ENCODE results near the gene WDPCP. TPM values are rescaled to one million over a fixed set of nuclear protein-coding genes. Genes with fewer than 3 reads are reported as not detected.
"Not testable (repeated sequence)": the region's sequence is repeated elsewhere in the genome, so short reads cannot be mapped to it uniquely, and the experiment has no call there.

WDPCP gene
- polyA plus RNA-seq, 4 donors, result 1.1 to 4.0 (median 1.5) TPM

DNA sequence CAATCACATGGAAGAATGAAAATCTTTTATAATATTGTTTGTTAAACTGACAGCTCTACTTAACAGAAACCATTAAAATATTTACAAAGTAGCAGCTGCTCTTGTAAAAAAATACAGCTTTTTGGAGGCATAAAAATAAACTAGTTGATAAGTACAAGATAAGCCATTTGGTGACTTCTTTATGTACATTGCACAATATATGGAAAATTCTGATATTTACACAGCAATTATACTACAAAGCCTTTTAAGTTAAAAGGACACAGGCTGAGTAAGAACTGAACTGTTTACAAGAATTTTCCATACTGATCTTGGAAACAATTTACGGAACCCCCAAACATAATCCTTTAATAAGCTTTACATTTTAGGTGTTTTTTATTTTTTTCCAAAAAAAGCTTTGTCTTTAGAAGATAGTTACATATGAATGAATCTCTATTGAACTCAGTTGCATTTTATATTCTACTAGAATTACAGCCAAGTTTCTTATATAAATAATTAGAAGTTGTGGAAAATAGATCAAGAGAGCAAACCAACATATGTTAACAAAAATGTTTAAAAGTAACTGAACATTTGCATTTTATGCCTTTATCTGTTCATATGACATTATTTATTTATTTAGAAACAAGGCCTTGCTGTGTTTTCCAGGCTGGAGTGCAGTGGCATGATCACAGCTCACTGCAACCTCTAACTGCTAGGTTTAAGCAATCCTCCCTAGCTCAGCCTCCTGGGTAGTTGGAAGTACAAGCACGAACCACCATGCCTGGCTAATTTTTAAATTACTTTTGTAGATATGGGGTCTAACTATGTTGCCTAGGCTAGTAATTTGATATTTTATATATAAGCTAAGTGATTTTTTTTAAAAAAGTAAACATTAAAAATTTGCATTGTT, 395.1 kb downstream of the WDPCP start:
- FAIRE-seq (no peak), DNase-seq (no peak)
- peaks cover 0 to 12% of the 10 kb centered on the region in 2 donors for H3K9me3 ChIP-seq (ENCODE audit: control insufficient read depth in 2 of 2, insufficient read depth in 1 of 2, low read depth in 1 of 2, low read length in 1 of 2)
- 67 to 79% (median 72%) methylated on average over 2 of the region's 2 CpGs for WGBS, 3 donors
- H3K27ac ChIP-seq (ENCODE audit: low read depth in 1 of 3, low read length in 2 of 3), result no peak overlapping the region
- no peaks in the 10 kb centered on the region for H3K4me1 ChIP-seq (ENCODE audit: control insufficient read depth in 3 of 3, insufficient read depth in 2 of 3, low read depth in 1 of 3, low read length in 2 of 3)
- no peaks in the 10 kb centered on the region for H3K36me3 ChIP-seq (ENCODE audit: control insufficient read depth in 3 of 3, insufficient read depth in 2 of 3, low read depth in 1 of 3, low read length in 3 of 3)
- no peak overlapping the region for H3K4me3 ChIP-seq (ENCODE audit: low read depth in 1 of 3, low read length in 3 of 3)
- no peaks in the 10 kb centered on the region for H3K27me3 ChIP-seq (ENCODE audit: control insufficient read depth in 3 of 3, insufficient read depth in 3 of 3, low read length in 3 of 3)

DNA sequence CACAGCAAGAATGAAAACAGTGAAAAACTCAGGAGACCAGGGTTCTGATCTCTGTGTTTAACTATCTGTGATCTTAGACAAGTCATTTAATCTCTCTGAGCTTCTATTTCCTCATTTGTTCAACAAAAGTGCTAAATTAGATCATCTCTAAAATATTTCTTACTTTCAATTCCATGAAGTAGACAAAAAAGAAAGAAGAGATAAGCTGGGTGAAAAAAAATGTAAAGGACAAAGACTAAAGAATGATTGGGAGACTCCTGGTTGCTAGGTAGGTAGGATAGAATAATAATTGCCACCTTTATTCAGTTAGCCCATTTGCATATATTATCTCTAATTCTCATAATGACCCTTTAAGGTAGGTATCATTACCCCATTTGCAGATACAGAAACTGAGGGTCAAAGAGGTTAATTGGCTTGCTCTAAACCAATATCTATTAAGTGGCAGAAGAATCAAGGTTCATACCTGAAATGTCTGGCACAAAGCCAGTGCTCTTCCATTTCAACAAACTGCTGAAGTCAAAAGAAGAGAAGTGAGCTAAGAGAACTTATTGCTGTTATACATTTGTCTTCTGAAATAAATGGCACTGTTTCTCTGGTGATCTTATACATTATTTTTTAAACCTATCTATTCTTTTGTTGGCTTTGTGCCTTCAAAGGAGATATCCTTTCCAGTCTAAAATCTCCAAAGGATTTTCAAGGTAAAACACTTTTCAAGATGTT, 395.9 kb downstream of the WDPCP start:
- FAIRE-seq (no peak), DNase-seq (peak; percentile 2 to 5)
- Histone ChIP-seq H3K27me3 (ENCODE audit: control insufficient read depth in 3 of 3, insufficient read depth in 3 of 3, low read length in 3 of 3) (no peaks in the 10 kb centered on the region), H3K27ac (ENCODE audit: low read depth in 1 of 3, low read length in 2 of 3) (no peak overlapping the region), H3K4me1 (ENCODE audit: control insufficient read depth in 3 of 3, insufficient read depth in 2 of 3, low read depth in 1 of 3, low read length in 2 of 3) (no peaks in the 10 kb centered on the region), H3K36me3 (ENCODE audit: control insufficient read depth in 3 of 3, insufficient read depth in 2 of 3, low read depth in 1 of 3, low read length in 3 of 3) (no peaks in the 10 kb centered on the region), H3K9me3 (ENCODE audit: control insufficient read depth in 2 of 2, insufficient read depth in 1 of 2, low read depth in 1 of 2, low read length in 1 of 2) (peaks cover 0 to 12% of the 10 kb centered on the region in 2 donors), H3K4me3 (ENCODE audit: low read depth in 1 of 3, low read length in 3 of 3) (no peak overlapping the region)

GRCh38 chr2:63189026-63189425, 399.3 kb downstream of the WDPCP start:
- no peaks in the 10 kb centered on the region for H3K27me3 ChIP-seq (ENCODE audit: control insufficient read depth in 3 of 3, insufficient read depth in 3 of 3, low read length in 3 of 3)
- H3K9me3 ChIP-seq (ENCODE audit: control insufficient read depth in 2 of 2, insufficient read depth in 1 of 2, low read depth in 1 of 2, low read length in 1 of 2), result peaks cover 0 to 24% of the 10 kb centered on the region in 2 donors
- no peak overlapping the region for H3K4me3 ChIP-seq (ENCODE audit: low read depth in 1 of 3, low read length in 3 of 3)
- FAIRE-seq (no peak), DNase-seq (peak in 1 of 2 donors; percentile 37)
- H3K4me1 ChIP-seq (ENCODE audit: control insufficient read depth in 3 of 3, insufficient read depth in 2 of 3, low read depth in 1 of 3, low read length in 2 of 3), result no peaks in the 10 kb centered on the region
- 31 to 49% (median 36%) methylated on average over 4 of the region's 4 CpGs for WGBS, 3 donors
- H3K36me3 ChIP-seq (ENCODE audit: control insufficient read depth in 3 of 3, insufficient read depth in 2 of 3, low read depth in 1 of 3, low read length in 3 of 3), result no peaks in the 10 kb centered on the region
- H3K27ac ChIP-seq (ENCODE audit: low read depth in 1 of 3, low read length in 2 of 3), result no peak overlapping the region

DNA sequence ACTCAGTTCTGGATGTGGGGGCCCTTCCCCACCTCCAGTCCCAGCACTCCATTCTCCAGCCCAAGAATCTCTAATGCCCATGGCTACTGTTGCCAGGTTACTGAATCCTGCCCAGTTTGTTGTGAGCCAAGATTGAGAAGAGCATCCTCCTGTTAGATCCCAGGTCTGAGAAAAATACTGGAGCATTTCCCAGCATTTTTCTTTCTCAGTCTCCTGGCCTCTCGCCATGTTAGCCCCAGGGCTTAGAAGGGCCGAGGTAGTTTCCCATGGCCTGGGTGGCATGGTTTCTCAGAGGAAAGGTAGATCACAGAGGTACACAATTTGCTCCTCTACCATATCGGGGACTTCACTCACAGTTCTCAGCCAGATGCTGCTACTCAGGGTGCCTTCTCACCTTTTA, 401.9 kb downstream of the WDPCP start:
- Histone ChIP-seq H3K4me1 (ENCODE audit: control insufficient read depth in 3 of 3, insufficient read depth in 2 of 3, low read depth in 1 of 3, low read length in 2 of 3) (no peaks in the 10 kb centered on the region), H3K4me3 (ENCODE audit: low read depth in 1 of 3, low read length in 3 of 3) (no peak overlapping the region), H3K27ac (ENCODE audit: low read depth in 1 of 3, low read length in 2 of 3) (no peak overlapping the region), H3K9me3 (ENCODE audit: control insufficient read depth in 2 of 2, insufficient read depth in 1 of 2, low read depth in 1 of 2, low read length in 1 of 2) (peaks cover 0 to 24% of the 10 kb centered on the region in 2 donors), H3K36me3 (ENCODE audit: control insufficient read depth in 3 of 3, insufficient read depth in 2 of 3, low read depth in 1 of 3, low read length in 3 of 3) (no peaks in the 10 kb centered on the region), H3K27me3 (ENCODE audit: control insufficient read depth in 3 of 3, insufficient read depth in 3 of 3, low read length in 3 of 3) (no peaks in the 10 kb centered on the region)
- DNase-seq, result no peak
- no peak for FAIRE-seq
- WGBS, 3 donors, result 88 to 94% (median 94%) methylated on average over 3 of the region's 3 CpGs

- DNase-seq (no peak), FAIRE-seq (no peak)
- 42 to 49% (median 45%) methylated on average over 1 of the region's 1 CpG for WGBS, 3 donors
- no peaks in the 10 kb centered on the region for H3K4me1 ChIP-seq (ENCODE audit: control insufficient read depth in 3 of 3, insufficient read depth in 2 of 3, low read depth in 1 of 3, low read length in 2 of 3)
- peaks cover 0 to 6% of the 10 kb centered on the region in 2 donors for H3K9me3 ChIP-seq (ENCODE audit: control insufficient read depth in 2 of 2, insufficient read depth in 1 of 2, low read depth in 1 of 2, low read length in 1 of 2)
- no peak overlapping the region for H3K4me3 ChIP-seq (ENCODE audit: low read depth in 1 of 3, low read length in 3 of 3)
- H3K27ac ChIP-seq (ENCODE audit: low read depth in 1 of 3, low read length in 2 of 3), result no peak overlapping the region
- H3K27me3 ChIP-seq (ENCODE audit: control insufficient read depth in 3 of 3, insufficient read depth in 3 of 3, low read length in 3 of 3), result no peaks in the 10 kb centered on the region
- H3K36me3 ChIP-seq (ENCODE audit: control insufficient read depth in 3 of 3, insufficient read depth in 2 of 3, low read depth in 1 of 3, low read length in 3 of 3), result no peaks in the 10 kb centered on the region
Measured at GRCh38 chr2:63163161-63163820, 425.0 kb downstream of the WDPCP start.

GRCh38 chr2:63159262-63159661, 429.0 kb downstream of the WDPCP start:
- FAIRE-seq, result no peak

GRCh38 chr2:63136683-63137082, 451.6 kb downstream of the WDPCP start:
- not testable (repeated sequence) for H3K4me1 ChIP-seq (ENCODE audit: control insufficient read depth in 3 of 3, insufficient read depth in 2 of 3, low read depth in 1 of 3, low read length in 2 of 3); H3K4me3 ChIP-seq (ENCODE audit: low read depth in 1 of 3, low read length in 3 of 3); H3K27me3 ChIP-seq (ENCODE audit: control insufficient read depth in 3 of 3, insufficient read depth in 3 of 3, low read length in 3 of 3); DNase-seq; FAIRE-seq; H3K36me3 ChIP-seq (ENCODE audit: control insufficient read depth in 3 of 3, insufficient read depth in 2 of 3, low read depth in 1 of 3, low read length in 3 of 3); H3K27ac ChIP-seq (ENCODE audit: low read depth in 1 of 3, low read length in 2 of 3)
- peaks cover 0 to 19% of the 10 kb centered on the region in 2 donors for H3K9me3 ChIP-seq (ENCODE audit: control insufficient read depth in 2 of 2, insufficient read depth in 1 of 2, low read depth in 1 of 2, low read length in 1 of 2)

More at GRCh38 chr2:63159262-63159661, 429.0 kb downstream of the WDPCP start:
- H3K27me3 ChIP-seq (ENCODE audit: control insufficient read depth in 3 of 3, insufficient read depth in 3 of 3, low read length in 3 of 3), result no peaks in the 10 kb centered on the region
- peaks cover 0 to under 1% of the 10 kb centered on the region in 2 donors for H3K9me3 ChIP-seq (ENCODE audit: control insufficient read depth in 2 of 2, insufficient read depth in 1 of 2, low read depth in 1 of 2, low read length in 1 of 2)
- H3K27ac ChIP-seq (ENCODE audit: low read depth in 1 of 3, low read length in 2 of 3), result no peak overlapping the region
- WGBS, 3 donors, result 95 to 100% (median 95%) methylated on average over 1 of the region's 1 CpG
- no peak overlapping the region for H3K4me3 ChIP-seq (ENCODE audit: low read depth in 1 of 3, low read length in 3 of 3)
- H3K36me3 ChIP-seq (ENCODE audit: control insufficient read depth in 3 of 3, insufficient read depth in 2 of 3, low read depth in 1 of 3, low read length in 3 of 3), result no peaks in the 10 kb centered on the region
- no peak for DNase-seq
- H3K4me1 ChIP-seq (ENCODE audit: control insufficient read depth in 3 of 3, insufficient read depth in 2 of 3, low read depth in 1 of 3, low read length in 2 of 3), result no peaks in the 10 kb centered on the region

DNA sequence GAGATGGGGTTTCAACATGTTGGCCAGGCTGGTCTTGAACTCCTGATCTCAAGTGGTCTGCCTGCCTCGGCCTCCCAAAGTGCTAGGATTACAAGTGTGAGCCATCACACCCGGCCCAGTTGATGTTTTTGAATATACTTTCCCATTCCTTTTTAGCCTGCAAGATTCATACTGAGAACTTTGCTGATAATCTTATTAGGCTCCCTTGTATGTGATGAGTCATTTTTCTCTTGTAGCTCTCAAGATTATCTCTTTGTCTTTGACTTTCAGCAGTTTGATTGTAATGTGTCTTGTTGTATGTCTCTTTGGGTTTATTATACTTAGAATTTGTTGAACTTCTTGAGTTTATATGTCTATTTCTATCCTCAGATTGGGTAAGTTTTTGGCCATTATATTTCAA, 456.3 kb downstream of the WDPCP start:
- Histone ChIP-seq H3K4me1 (ENCODE audit: control insufficient read depth in 3 of 3, insufficient read depth in 2 of 3, low read depth in 1 of 3, low read length in 2 of 3) (no peaks in the 10 kb centered on the region), H3K4me3 (ENCODE audit: low read depth in 1 of 3, low read length in 3 of 3) (no peak overlapping the region), H3K27me3 (ENCODE audit: control insufficient read depth in 3 of 3, insufficient read depth in 3 of 3, low read length in 3 of 3) (no peaks in the 10 kb centered on the region), H3K9me3 (ENCODE audit: control insufficient read depth in 2 of 2, insufficient read depth in 1 of 2, low read depth in 1 of 2, low read length in 1 of 2) (peaks cover 0 to 15% of the 10 kb centered on the region in 2 donors), H3K27ac (ENCODE audit: low read depth in 1 of 3, low read length in 2 of 3) (no peak overlapping the region), H3K36me3 (ENCODE audit: control insufficient read depth in 3 of 3, insufficient read depth in 2 of 3, low read depth in 1 of 3, low read length in 3 of 3) (no peaks in the 10 kb centered on the region)
- no peak for DNase-seq
- FAIRE-seq, result no peak
- 85 to 91% (median 90%) methylated on average over 2 of the region's 2 CpGs for WGBS, 3 donors
